ENCODE data around the gene APP. TPM values are rescaled to one million over a fixed set of nuclear protein-coding genes. Genes with fewer than 3 reads are reported as not detected.

The APP gene
- total RNA-seq, 1 experiment from 2014 or later, result 560 TPM

GRCh38 chr21:26050857-26051256 is 119.7 kb downstream of the APP start:
- ChIA-PET CTCF (no interaction called here), POLR2A (no interaction called here)
- Mint-ChIP-seq H3K36me3 (peaks cover 51% of the 10 kb centered on the region), H3K27me3 (ENCODE audit: low read depth) (no peaks in the 10 kb centered on the region), H3K4me3 (no peak overlapping the region), H3K9me3 (peaks cover 6% of the 10 kb centered on the region), H3K27ac (peak overlapping the region; percentile 96), H3K4me1 (peaks cover 56% of the 10 kb centered on the region)
- DNase-seq (ENCODE audit: low spot score) (no peak), ATAC-seq (peak; percentile 86)
- TF ChIP-seq NFE2L1 (CRISPR knock-in tag; IDR thresholded peaks at IDR 0.05) (peak; percentile 34; the same call in 1 of the 2 replicates), PRRX2 (CRISPR knock-in tag; IDR thresholded peaks at IDR 0.05) (no peak), ZMAT4 (CRISPR knock-in tag; IDR thresholded peaks at IDR 0.05) (no peak)

DNA sequence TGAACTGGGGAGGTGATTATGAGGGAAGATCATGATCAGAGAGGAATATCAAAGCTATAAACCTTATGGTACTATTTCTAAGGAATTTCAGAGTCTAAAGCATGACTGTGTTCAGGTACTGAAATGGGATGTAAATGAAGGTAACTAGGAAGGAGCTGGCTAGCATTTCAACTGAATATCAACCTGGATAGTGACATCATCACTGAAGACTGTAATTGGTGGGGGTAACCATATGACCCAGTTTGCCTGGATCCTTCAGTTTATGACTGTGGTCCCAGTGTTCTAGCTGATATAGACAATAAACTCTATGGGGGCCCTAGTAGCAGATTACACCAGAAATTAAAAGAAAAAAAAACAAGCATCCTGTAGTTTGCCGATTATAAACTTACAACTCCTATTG is 120.8 kb downstream of the APP start:
- peaks cover 57% of the 10 kb centered on the region for H3K36me3 Mint-ChIP-seq
- DNase-seq (ENCODE audit: low spot score) (no peak), ATAC-seq (no peak)
- H3K27ac Mint-ChIP-seq, result peak overlapping the region; percentile 70; the same call in 1 of the 2 replicates
- TF ChIP-seq TCF7 (CRISPR knock-in tag; IDR thresholded peaks at IDR 0.05; ENCODE audit: low read depth), result no peak
- no peak for TF ChIP-seq MLX (CRISPR knock-in tag; IDR thresholded peaks at IDR 0.05)
- TF ChIP-seq OVOL2 (CRISPR knock-in tag; IDR thresholded peaks at IDR 0.05; ENCODE audit: borderline replicate concordance), result no peak
- no peak for TF ChIP-seq GTF2I (CRISPR knock-in tag; conservative IDR thresholded peaks at IDR 0.05)
- TF ChIP-seq, protein P1, sequence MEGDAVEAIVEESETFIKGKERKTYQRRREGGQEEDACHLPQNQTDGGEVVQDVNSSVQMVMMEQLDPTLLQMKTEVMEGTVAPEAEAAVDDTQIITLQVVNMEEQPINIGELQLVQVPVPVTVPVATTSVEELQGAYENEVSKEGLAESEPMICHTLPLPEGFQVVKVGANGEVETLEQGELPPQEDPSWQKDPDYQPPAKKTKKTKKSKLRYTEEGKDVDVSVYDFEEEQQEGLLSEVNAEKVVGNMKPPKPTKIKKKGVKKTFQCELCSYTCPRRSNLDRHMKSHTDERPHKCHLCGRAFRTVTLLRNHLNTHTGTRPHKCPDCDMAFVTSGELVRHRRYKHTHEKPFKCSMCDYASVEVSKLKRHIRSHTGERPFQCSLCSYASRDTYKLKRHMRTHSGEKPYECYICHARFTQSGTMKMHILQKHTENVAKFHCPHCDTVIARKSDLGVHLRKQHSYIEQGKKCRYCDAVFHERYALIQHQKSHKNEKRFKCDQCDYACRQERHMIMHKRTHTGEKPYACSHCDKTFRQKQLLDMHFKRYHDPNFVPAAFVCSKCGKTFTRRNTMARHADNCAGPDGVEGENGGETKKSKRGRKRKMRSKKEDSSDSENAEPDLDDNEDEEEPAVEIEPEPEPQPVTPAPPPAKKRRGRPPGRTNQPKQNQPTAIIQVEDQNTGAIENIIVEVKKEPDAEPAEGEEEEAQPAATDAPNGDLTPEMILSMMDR (IDR thresholded peaks at IDR 0.05), result no peak
- TF ChIP-seq RORB (CRISPR knock-in tag; IDR thresholded peaks at IDR 0.05), result no peak
- TF ChIP-seq ZNF232 (CRISPR knock-in tag; IDR thresholded peaks at IDR 0.05), result no peak
- TF ChIP-seq, protein P2, sequence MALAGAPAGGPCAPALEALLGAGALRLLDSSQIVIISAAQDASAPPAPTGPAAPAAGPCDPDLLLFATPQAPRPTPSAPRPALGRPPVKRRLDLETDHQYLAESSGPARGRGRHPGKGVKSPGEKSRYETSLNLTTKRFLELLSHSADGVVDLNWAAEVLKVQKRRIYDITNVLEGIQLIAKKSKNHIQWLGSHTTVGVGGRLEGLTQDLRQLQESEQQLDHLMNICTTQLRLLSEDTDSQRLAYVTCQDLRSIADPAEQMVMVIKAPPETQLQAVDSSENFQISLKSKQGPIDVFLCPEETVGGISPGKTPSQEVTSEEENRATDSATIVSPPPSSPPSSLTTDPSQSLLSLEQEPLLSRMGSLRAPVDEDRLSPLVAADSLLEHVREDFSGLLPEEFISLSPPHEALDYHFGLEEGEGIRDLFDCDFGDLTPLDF (CRISPR knock-in tag; IDR thresholded peaks at IDR 0.05), result no peak
- TF ChIP-seq ZBTB21 (CRISPR knock-in tag; IDR thresholded peaks at IDR 0.05; ENCODE audit: borderline replicate concordance), result no peak
- no peak for TF ChIP-seq MYBL2 (CRISPR knock-in tag; IDR thresholded peaks at IDR 0.05)
- no peak for TF ChIP-seq ATF2 (CRISPR knock-in tag; IDR thresholded peaks at IDR 0.05; ENCODE audit: borderline replicate concordance, low read depth)
- TF ChIP-seq ERG (CRISPR knock-in tag; IDR thresholded peaks at IDR 0.05), result no peak
- TF ChIP-seq ZMAT4 (CRISPR knock-in tag; IDR thresholded peaks at IDR 0.05), result no peak
- no peak for TF ChIP-seq STAT6 (CRISPR knock-in tag; conservative IDR thresholded peaks at IDR 0.05; ENCODE audit: low read depth)
- TF ChIP-seq TEAD1 (CRISPR knock-in tag; IDR thresholded peaks at IDR 0.05), result no peak
- no peak for TF ChIP-seq NR1H2 (CRISPR knock-in tag; IDR thresholded peaks at IDR 0.05)
- TF ChIP-seq PRRX2 (CRISPR knock-in tag; IDR thresholded peaks at IDR 0.05), result no peak
- TF ChIP-seq NFE2L1 (CRISPR knock-in tag; IDR thresholded peaks at IDR 0.05), result no peak
- TF ChIP-seq, protein P3, sequence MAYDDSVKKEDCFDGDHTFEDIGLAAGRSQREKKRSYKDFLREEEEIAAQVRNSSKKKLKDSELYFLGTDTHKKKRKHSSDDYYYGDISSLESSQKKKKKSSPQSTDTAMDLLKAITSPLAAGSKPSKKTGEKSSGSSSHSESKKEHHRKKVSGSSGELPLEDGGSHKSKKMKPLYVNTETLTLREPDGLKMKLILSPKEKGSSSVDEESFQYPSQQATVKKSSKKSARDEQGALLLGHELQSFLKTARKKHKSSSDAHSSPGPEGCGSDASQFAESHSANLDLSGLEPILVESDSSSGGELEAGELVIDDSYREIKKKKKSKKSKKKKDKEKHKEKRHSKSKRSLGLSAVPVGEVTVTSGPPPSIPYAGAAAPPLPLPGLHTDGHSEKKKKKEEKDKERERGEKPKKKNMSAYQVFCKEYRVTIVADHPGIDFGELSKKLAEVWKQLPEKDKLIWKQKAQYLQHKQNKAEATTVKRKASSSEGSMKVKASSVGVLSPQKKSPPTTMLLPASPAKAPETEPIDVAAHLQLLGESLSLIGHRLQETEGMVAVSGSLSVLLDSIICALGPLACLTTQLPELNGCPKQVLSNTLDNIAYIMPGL (CRISPR knock-in tag; IDR thresholded peaks at IDR 0.05), result no peak
- POLR2A ChIA-PET, result no interaction called here
- peaks cover 50% of the 10 kb centered on the region for H3K4me1 Mint-ChIP-seq
- CTCF ChIA-PET, result no interaction called here
- no peak overlapping the region for H3K4me3 Mint-ChIP-seq
- H3K9me3 Mint-ChIP-seq, result peaks cover 10% of the 10 kb centered on the region
- no peaks in the 10 kb centered on the region for H3K27me3 Mint-ChIP-seq (ENCODE audit: low read depth)
